Neural cell (in vitro differentiated cells): ENCODE results near the gene OGFOD3. TPM values are rescaled to one million over a fixed set of nuclear protein-coding genes. Genes with fewer than 3 reads are reported as not detected.

Source experiments
- H2AFZ ChIP-seq: fragments of 200-600, 300-800 bp; sonication (generic), shearing (Covaris generic); 2 replicates; pipeline ENCODE4 v1.6.0; 2014; ENCODE audit warnings: low read depth, mild to moderate bottlenecking, antibody characterized with exemption, low read length, moderate library complexity
- H3F3A ChIP-seq: fragments of 200-600 bp; shearing (Covaris generic); 2 replicates; pipeline ENCODE4 v1.6.1; 2016; ENCODE audit warnings: mild to moderate bottlenecking, moderate library complexity, mixed read lengths, antibody characterized with exemption, low read length; ENCODE audit not compliant: insufficient read depth, poor library complexity, severe bottlenecking
- H3K27ac ChIP-seq: fragments of 200-600, 300-800 bp; sonication (generic), shearing (Covaris generic); 2 replicates; pipeline ENCODE4 v1.5.1; 2014; ENCODE audit warnings: mild to moderate bottlenecking, low read length, moderate library complexity
- H3K27me3 ChIP-seq: fragments of 300-800, 200-600 bp; sonication (generic), shearing (Covaris generic); 2 replicates; pipeline ENCODE4 v1.6.0; 2014; ENCODE audit warnings: mild to moderate bottlenecking, low read depth, low read length, moderate library complexity; ENCODE audit not compliant: insufficient read depth
- H3K36me3 ChIP-seq: fragments of 300-800, 200-600 bp; sonication (generic), shearing (Covaris generic); 2 replicates; pipeline ENCODE4 v1.5.1; 2014; ENCODE audit warnings: mild to moderate bottlenecking, antibody characterized with exemption, low read length, moderate library complexity; ENCODE audit not compliant: insufficient read depth
- H3K4me2 ChIP-seq: fragments of 300-800, 200-600 bp; sonication (generic), shearing (Covaris generic); 2 replicates; pipeline ENCODE4 v1.6.0; 2014; ENCODE audit warnings: mild to moderate bottlenecking, low read length
- H3K4me3 ChIP-seq: fragments of 300-800, 200-600 bp; sonication (generic), shearing (Covaris generic); 2 replicates; pipeline ENCODE4 v1.5.1; 2014; ENCODE audit warnings: mild to moderate bottlenecking, low read length, moderate library complexity
- H3K79me2 ChIP-seq: fragments of 200-600 bp; shearing (Covaris generic); replicated peaks from 2 replicates; pipeline ENCODE4 v1.6.0; 2014; ENCODE audit warnings: mild to moderate bottlenecking, low read length, moderate library complexity; ENCODE audit not compliant: insufficient read depth
- H3K9ac ChIP-seq: fragments of 300-800, 200-600 bp; sonication (generic), shearing (Covaris generic); 2 replicates; pipeline ENCODE4 v1.6.1; 2016; ENCODE audit warnings: mild to moderate bottlenecking, low read length, mixed read lengths
- H3K9me2 ChIP-seq: fragments of 200-600 bp; shearing (Covaris generic); 2 replicates; pipeline ENCODE4 v1.6.1; 2016; ENCODE audit warnings: mild to moderate bottlenecking, low read length, mixed read lengths; ENCODE audit not compliant: insufficient read depth
- H3K9me3 ChIP-seq: fragments of 200-600, 300-800 bp; sonication (generic), shearing (Covaris generic); 2 replicates; pipeline ENCODE4 v1.6.1; 2016; ENCODE audit warnings: mild to moderate bottlenecking, mixed run types, low read length, moderate library complexity, mixed read lengths
- H4K20me1 ChIP-seq: fragments of 200-600 bp; shearing (Covaris generic); 2 replicates; pipeline ENCODE4 v1.6.1; 2016; ENCODE audit warnings: mild to moderate bottlenecking, mixed run types; ENCODE audit not compliant: insufficient read depth
- EP300 ChIP-seq: fragments of 450-650 bp; conservative IDR thresholded peaks from 2 replicates; pipeline ENCODE4 v1.6.1; 2014; ENCODE audit warnings: antibody characterized with exemption, mild to moderate bottlenecking, moderate library complexity; ENCODE audit not compliant: poor library complexity, severe bottlenecking
- EZH2 ChIP-seq: fragments of 200-600, 300-800 bp; shearing (Covaris generic), sonication (generic); IDR thresholded peaks from 2 replicates; pipeline ENCODE4 v1.6.1; 2014; ENCODE audit warnings: antibody characterized with exemption, low read length, borderline replicate concordance, mild to moderate bottlenecking; ENCODE audit not compliant: insufficient read depth, poor library complexity, severe bottlenecking
- MXI1 ChIP-seq: fragments of 450-650 bp; conservative IDR thresholded peaks from 2 replicates; pipeline ENCODE4 v1.6.1; 2014; ENCODE audit warnings: antibody characterized with exemption, mild to moderate bottlenecking; ENCODE audit not compliant: poor library complexity, severe bottlenecking
- POLR2AphosphoS5 ChIP-seq: IDR thresholded peaks from 2 replicates; pipeline ENCODE4 v1.6.1; 2012
- RAD21 ChIP-seq: fragments of 450-650 bp; conservative IDR thresholded peaks from 2 replicates; pipeline ENCODE4 v1.6.1; 2014; ENCODE audit warnings: antibody characterized with exemption, mild to moderate bottlenecking, moderate library complexity
- REST ChIP-seq: IDR thresholded peaks from 2 replicates; pipeline ENCODE4 v1.6.1; 2012; ENCODE audit warnings: borderline replicate concordance
- SMC3 ChIP-seq: fragments of 450-650 bp; conservative IDR thresholded peaks from 2 replicates; pipeline ENCODE4 v1.6.1; 2014; ENCODE audit warnings: antibody characterized with exemption, mild to moderate bottlenecking, moderate library complexity; ENCODE audit not compliant: poor library complexity
- TAF1 ChIP-seq: IDR thresholded peaks from 2 replicates; pipeline ENCODE4 v1.6.1; 2012; ENCODE audit warnings: low read depth
- polyA plus RNA-seq: library from polyadenylated mRNA; depleted of rRNA; stranded (reverse); fragments of >200 nt; gene quantifications from 2 replicates; pipeline ENCODE4 v1.2.3, GENCODE V29; 2014
- TF ChIP-seq, protein P1 (sequence below): fragments of 450-650 bp; IDR thresholded peaks from 2 replicates; pipeline ENCODE4 v1.5.1; 2014; ENCODE audit warnings: antibody characterized with exemption, mild to moderate bottlenecking, moderate library complexity; ENCODE audit not compliant: poor library complexity, severe bottlenecking

Gene OGFOD3
- polyA plus RNA-seq, 1 donor from 2014 or later: 22.6 TPM

GRCh38 chr17:82367724-82368524, 50.5 kb downstream of the OGFOD3 start:
- Histone ChIP-seq H3K36me3 (no peaks in the 10 kb centered on the region), H2AFZ (no peak overlapping the region), H3K4me3 (no peak overlapping the region), H3K9me2 (no peaks in the 10 kb centered on the region), H3K27me3 (peaks cover 25% of the 10 kb centered on the region), H4K20me1 (no peaks in the 10 kb centered on the region), H3F3A (no peaks in the 10 kb centered on the region), H3K9ac (no peak overlapping the region), H3K4me2 (no peak overlapping the region), H3K79me2 (no peaks in the 10 kb centered on the region), H3K9me3 (no peaks in the 10 kb centered on the region), H3K27ac (peak overlapping the region; percentile 54)
- TF ChIP-seq SMC3: no peak
- TF ChIP-seq, protein P1, sequence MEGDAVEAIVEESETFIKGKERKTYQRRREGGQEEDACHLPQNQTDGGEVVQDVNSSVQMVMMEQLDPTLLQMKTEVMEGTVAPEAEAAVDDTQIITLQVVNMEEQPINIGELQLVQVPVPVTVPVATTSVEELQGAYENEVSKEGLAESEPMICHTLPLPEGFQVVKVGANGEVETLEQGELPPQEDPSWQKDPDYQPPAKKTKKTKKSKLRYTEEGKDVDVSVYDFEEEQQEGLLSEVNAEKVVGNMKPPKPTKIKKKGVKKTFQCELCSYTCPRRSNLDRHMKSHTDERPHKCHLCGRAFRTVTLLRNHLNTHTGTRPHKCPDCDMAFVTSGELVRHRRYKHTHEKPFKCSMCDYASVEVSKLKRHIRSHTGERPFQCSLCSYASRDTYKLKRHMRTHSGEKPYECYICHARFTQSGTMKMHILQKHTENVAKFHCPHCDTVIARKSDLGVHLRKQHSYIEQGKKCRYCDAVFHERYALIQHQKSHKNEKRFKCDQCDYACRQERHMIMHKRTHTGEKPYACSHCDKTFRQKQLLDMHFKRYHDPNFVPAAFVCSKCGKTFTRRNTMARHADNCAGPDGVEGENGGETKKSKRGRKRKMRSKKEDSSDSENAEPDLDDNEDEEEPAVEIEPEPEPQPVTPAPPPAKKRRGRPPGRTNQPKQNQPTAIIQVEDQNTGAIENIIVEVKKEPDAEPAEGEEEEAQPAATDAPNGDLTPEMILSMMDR: no peak
- no peak for TF ChIP-seq EZH2
- no peak for TF ChIP-seq TAF1
- no peak for TF ChIP-seq REST
- no peak for TF ChIP-seq RAD21
- TF ChIP-seq POLR2AphosphoS5: no peak
- no peak for TF ChIP-seq EP300
- TF ChIP-seq MXI1: no peak

GRCh38 chr17:82366749-82367148, 51.6 kb downstream of the OGFOD3 start:
- no peaks in the 10 kb centered on the region for H4K20me1 ChIP-seq
- no peak overlapping the region for H3K4me2 ChIP-seq
- no peak overlapping the region for H2AFZ ChIP-seq
- peak overlapping the region; percentile 54 for H3K27ac ChIP-seq
- H3F3A ChIP-seq: no peaks in the 10 kb centered on the region
- peak overlapping the region; percentile 25 for H3K9ac ChIP-seq
- H3K9me3 ChIP-seq: no peaks in the 10 kb centered on the region
- H3K79me2 ChIP-seq: no peaks in the 10 kb centered on the region
- peak overlapping the region; percentile 9 for H3K4me3 ChIP-seq
- no peaks in the 10 kb centered on the region for H3K36me3 ChIP-seq
- H3K27me3 ChIP-seq: peaks cover 13% of the 10 kb centered on the region
- peak; percentile 88 for TF ChIP-seq POLR2AphosphoS5
- peak; percentile 72 for TF ChIP-seq EP300
- TF ChIP-seq, protein P1: no peak
- no peak for TF ChIP-seq TAF1
- TF ChIP-seq MXI1: peak; percentile 25
- TF ChIP-seq EZH2: no peak
- peak; percentile 69 for TF ChIP-seq REST
- no peaks in the 10 kb centered on the region for H3K9me2 ChIP-seq
